Fibroblast of skin of back (primary cell): ENCODE results near the gene KLHL35.

Experiments used
- DNase-seq: peaks from one replicate; pipeline ENCODE4 v3.0.0-alpha.2; 2013

Gene KLHL35

GRCh38 chr11:75441804-75442132 lies 8.8 kb upstream of the KLHL35 start:
- DNase-seq = no peak

- DNase-seq = no peak
Measured at GRCh38 chr11:75440960-75441803, 8.2 kb upstream of the KLHL35 start.

GRCh38 chr11:75439495-75440120 lies 6.6 kb upstream of the KLHL35 start:
- DNase-seq = no peak

- DNase-seq = no peak
Measured at GRCh38 chr11:75439026-75439425, 6.0 kb upstream of the KLHL35 start.

- DNase-seq = peak; percentile 47
Measured at GRCh38 chr11:75437966-75438659, 5.1 kb upstream of the KLHL35 start.

- DNase-seq = no peak
Measured at GRCh38 chr11:75436806-75437205, 3.8 kb upstream of the KLHL35 start.

GRCh38 chr11:75435571-75435925 lies 2.5 kb upstream of the KLHL35 start:
- no peak for DNase-seq

GRCh38 chr11:75434886-75435570 lies 2.0 kb upstream of the KLHL35 start:
- DNase-seq = no peak

GRCh38 chr11:75434051-75434450 lies 1.0 kb upstream of the KLHL35 start:
- DNase-seq = no peak

GRCh38 chr11:75433443-75433842 lies 440 bp upstream of the KLHL35 start:
- no peak for DNase-seq

GRCh38 chr11:75431533-75432525 lies 1.2 kb downstream of the KLHL35 start:
- DNase-seq = no peak

- DNase-seq = no peak
Measured at GRCh38 chr11:75430714-75431532, 2.1 kb downstream of the KLHL35 start.

- peak; percentile 78 for DNase-seq
Measured at GRCh38 chr11:75429902-75430713, 2.9 kb downstream of the KLHL35 start.

GRCh38 chr11:75429641-75429901 lies 3.4 kb downstream of the KLHL35 start:
- DNase-seq = no peak

- DNase-seq = no peak
Measured at GRCh38 chr11:75428989-75429640, 3.9 kb downstream of the KLHL35 start.

- DNase-seq = peak; percentile 88
Measured at GRCh38 chr11:75428281-75428724, 4.7 kb downstream of the KLHL35 start.

GRCh38 chr11:75427181-75427580 lies 5.8 kb downstream of the KLHL35 start:
- no peak for DNase-seq

GRCh38 chr11:75426720-75427086 lies 6.3 kb downstream of the KLHL35 start:
- DNase-seq = no peak

GRCh38 chr11:75425422-75425821 lies 7.6 kb downstream of the KLHL35 start:
- DNase-seq = no peak

GRCh38 chr11:75424396-75424795 lies 8.6 kb downstream of the KLHL35 start:
- DNase-seq = no peak
